LNCaP clone FGC (cell line): Measurements from ENCODE around the gene ACSM2A.
A peak's percentile ranks its signal among the peaks of the same experiment; 100 is the strongest.
"Not testable (repeated sequence)": the region's sequence is repeated elsewhere in the genome, so short reads cannot be mapped to it uniquely, and the experiment has no call there.

Source experiments
- DNase-seq: peaks from one replicate; pipeline ENCODE4 v3.0.0-alpha.2; 2011; ENCODE audit warnings: low read depth
- H3K4me3 ChIP-seq: 2 replicates; pipeline ENCODE4 v1.5.1; 2011; ENCODE audit warnings: mild to moderate bottlenecking, low read depth, low read length, control low read depth
- TF ChIP-seq, protein P1 (sequence below): IDR thresholded peaks from 2 replicates; pipeline ENCODE4 v1.5.1; 2012; ENCODE audit warnings: mild to moderate bottlenecking; ENCODE audit not compliant: control insufficient read depth, insufficient read depth; ENCODE audit errors: extremely low read depth

Gene ACSM2A

DNA sequence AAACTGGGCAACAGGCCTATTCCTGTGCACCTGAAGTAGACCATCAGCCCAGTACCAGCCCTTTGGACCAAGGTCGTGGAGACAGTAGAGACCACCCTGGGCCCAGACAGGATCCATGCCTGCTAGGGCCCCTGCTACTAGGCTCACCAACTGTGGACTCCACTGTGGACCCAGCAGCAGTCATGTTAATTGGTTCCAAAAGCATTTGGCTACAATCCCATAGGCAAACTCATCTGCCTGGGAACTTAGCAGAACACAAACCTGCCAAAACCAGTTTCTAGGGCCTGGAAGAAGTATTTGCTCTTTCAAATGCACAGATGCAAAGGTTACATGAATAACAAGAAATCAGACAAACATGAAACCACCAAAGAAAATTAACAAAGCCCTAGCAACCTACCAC is 53.1 kb downstream of the ACSM2A start:
- TF ChIP-seq, protein P1, sequence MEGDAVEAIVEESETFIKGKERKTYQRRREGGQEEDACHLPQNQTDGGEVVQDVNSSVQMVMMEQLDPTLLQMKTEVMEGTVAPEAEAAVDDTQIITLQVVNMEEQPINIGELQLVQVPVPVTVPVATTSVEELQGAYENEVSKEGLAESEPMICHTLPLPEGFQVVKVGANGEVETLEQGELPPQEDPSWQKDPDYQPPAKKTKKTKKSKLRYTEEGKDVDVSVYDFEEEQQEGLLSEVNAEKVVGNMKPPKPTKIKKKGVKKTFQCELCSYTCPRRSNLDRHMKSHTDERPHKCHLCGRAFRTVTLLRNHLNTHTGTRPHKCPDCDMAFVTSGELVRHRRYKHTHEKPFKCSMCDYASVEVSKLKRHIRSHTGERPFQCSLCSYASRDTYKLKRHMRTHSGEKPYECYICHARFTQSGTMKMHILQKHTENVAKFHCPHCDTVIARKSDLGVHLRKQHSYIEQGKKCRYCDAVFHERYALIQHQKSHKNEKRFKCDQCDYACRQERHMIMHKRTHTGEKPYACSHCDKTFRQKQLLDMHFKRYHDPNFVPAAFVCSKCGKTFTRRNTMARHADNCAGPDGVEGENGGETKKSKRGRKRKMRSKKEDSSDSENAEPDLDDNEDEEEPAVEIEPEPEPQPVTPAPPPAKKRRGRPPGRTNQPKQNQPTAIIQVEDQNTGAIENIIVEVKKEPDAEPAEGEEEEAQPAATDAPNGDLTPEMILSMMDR, result no peak
- no peak overlapping the region for H3K4me3 ChIP-seq
- DNase-seq, result peak; percentile 82

GRCh38 chr16:20507280-20507679 is 56.0 kb downstream of the ACSM2A start:
- no peak overlapping the region for H3K4me3 ChIP-seq
- DNase-seq, result no peak
- TF ChIP-seq, protein P1, result no peak

GRCh38 chr16:20510323-20510722 is 59.0 kb downstream of the ACSM2A start:
- H3K4me3 ChIP-seq, result no peak overlapping the region
- TF ChIP-seq, protein P1, result no peak
- DNase-seq, result no peak

GRCh38 chr16:20515688-20516090 is 64.4 kb downstream of the ACSM2A start:
- DNase-seq, result no peak
- no peak overlapping the region for H3K4me3 ChIP-seq
- TF ChIP-seq, protein P1, result no peak

- TF ChIP-seq, protein P1, result no peak
Observed at GRCh38 chr16:20517149-20517548, 65.8 kb downstream of the ACSM2A start.

GRCh38 chr16:20519231-20519630 is 67.9 kb downstream of the ACSM2A start:
- no peak for DNase-seq
- TF ChIP-seq, protein P1, result no peak
- no peak overlapping the region for H3K4me3 ChIP-seq

More at GRCh38 chr16:20517149-20517548, 65.8 kb downstream of the ACSM2A start:
- DNase-seq, result peak; percentile 1
- H3K4me3 ChIP-seq, result no peak overlapping the region

DNA sequence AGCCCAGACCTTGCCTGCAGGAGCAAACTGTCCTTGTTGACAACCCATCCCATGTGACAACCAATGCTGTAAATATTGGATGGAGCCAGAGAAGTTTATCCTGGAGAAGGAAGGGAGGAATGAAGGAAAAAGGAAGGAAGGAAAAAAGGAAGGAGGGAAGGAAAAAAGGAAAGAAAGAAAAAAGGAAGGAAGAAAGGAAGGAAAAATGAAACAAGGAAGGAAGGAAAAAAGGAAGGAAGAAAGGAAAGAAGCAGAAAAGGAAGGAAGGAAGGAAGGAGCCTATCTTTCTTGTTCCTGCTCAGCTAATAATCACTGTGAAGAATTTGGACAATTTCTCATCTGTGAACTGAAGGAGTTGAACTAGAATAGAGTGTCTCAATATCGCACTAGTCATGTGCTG is 68.8 kb downstream of the ACSM2A start:
- H3K4me3 ChIP-seq, result no peak overlapping the region
- TF ChIP-seq, protein P1, result no peak
- no peak for DNase-seq

DNA sequence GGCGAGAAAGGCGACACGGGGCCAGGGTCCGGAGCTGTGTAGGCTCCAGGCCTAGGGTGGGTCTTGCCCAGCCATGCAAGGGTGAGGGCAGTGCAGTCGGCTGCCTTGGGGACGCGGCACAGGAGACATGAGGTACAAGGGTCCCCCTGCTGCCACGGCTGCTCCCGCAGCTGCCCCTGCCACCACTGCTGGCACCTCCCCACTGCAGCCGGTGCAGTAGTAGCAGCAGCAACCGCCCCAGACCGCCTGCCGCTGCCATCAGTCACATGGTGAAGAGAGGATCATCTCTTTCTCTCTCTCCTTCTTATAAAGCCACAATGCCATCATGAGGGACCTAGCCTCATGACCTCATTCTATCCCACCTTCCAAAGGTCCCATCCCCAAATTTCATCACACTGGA is 80.5 kb downstream of the ACSM2A start:
- H3K4me3 ChIP-seq, result not testable (repeated sequence)

GRCh38 chr16:20532284-20532792 is 81.0 kb downstream of the ACSM2A start:
- not testable (repeated sequence) for H3K4me3 ChIP-seq, DNase-seq

More for the DNA sequence above, 80.5 kb downstream of the ACSM2A start:
- DNase-seq, result not testable (repeated sequence)

- H3K4me3 ChIP-seq, DNase-seq: not testable (repeated sequence)
Observed at GRCh38 chr16:20536669-20537068, 85.3 kb downstream of the ACSM2A start.
